ENCODE results near the gene ASCC1. TPM values are rescaled to one million over a fixed set of nuclear protein-coding genes. Genes with fewer than 3 reads are reported as not detected.
A peak's percentile ranks its signal among the peaks of the same experiment; 100 is the strongest.

Gene ASCC1
- total and polyA plus RNA-seq, 2 of the 4 experiments (the other 2 are of a cell fraction): 15.9 to 21.0 TPM

GRCh38 chr10:72254813-72255568 lies 38.9 kb upstream of the ASCC1 start:
- WGBS, 2 experiments (ENCODE audit: extremely low coverage in 2 of 2, insufficient read length in 1 of 2): 7% methylated on average over 5 of the region's 15 CpGs; no CpG with 5 or more reads in 1 of the 2 experiments
- BruUV-seq (replicated peaks): no TSS peak
- Histone ChIP-seq H3K14ac (replicated peaks; ENCODE audit: low read depth, low read length) (peak overlapping the region; percentile 92), H3K18ac (ENCODE audit: low read depth, low read length) (peak overlapping the region; percentile 89), H2AK5ac (ENCODE audit: low read depth, low read length) (peak overlapping the region; percentile 92; the same call in 1 of the 2 replicates), H2BK20ac (ENCODE audit: low read depth, low read length) (peak overlapping the region; percentile 81), H4K5ac (ENCODE audit: low read depth, low read length) (peak overlapping the region; percentile 88), H3K23ac (ENCODE audit: low read depth, low read length) (peak overlapping the region; percentile 87), H2AK9ac (replicated peaks; ENCODE audit: low read depth, low read length, poor library complexity) (peak overlapping the region; percentile 95), H3K9me3 (ENCODE audit: control insufficient read depth, insufficient read depth, low read length) (no peaks in the 10 kb centered on the region), H3K27me3 (ENCODE audit: control insufficient read depth, insufficient read depth, low read length) (no peaks in the 10 kb centered on the region), H3K36me3 (ENCODE audit: control insufficient read depth, insufficient read depth, low read length) (no peaks in the 10 kb centered on the region), H3K79me1 (ENCODE audit: low read depth in 1 of 2, low read length in 2 of 2) (no peaks in the 10 kb centered on the region), H3K9ac (ENCODE audit: low read depth, low read length) (peak overlapping the region; percentile 62), H2BK5ac (ENCODE audit: low read depth, low read length, poor library complexity, severe bottlenecking) (peak overlapping the region; percentile 57), H2AFZ (replicated peaks; ENCODE audit: low read length, poor library complexity) (peak overlapping the region; percentile 94), H3K4ac (ENCODE audit: low read depth, low read length) (peak overlapping the region; percentile 95), H4K91ac (ENCODE audit: insufficient read depth, low read depth, low read length) (peak overlapping the region; percentile 92), H3K4me1 (ENCODE audit: control insufficient read depth, insufficient read depth, low read length) (peaks cover 17% of the 10 kb centered on the region), H2BK120ac (ENCODE audit: low read depth, low read length) (peak overlapping the region; percentile 96), H3K27ac (ENCODE audit: insufficient read depth, low read length) (peak overlapping the region; percentile 72), H3K56ac (ENCODE audit: extremely low read depth, insufficient read depth, low read length) (peak overlapping the region; percentile 71; the same call in 1 of the 2 replicates), H4K20me1 (ENCODE audit: insufficient read depth, low read length) (no peaks in the 10 kb centered on the region), H2BK15ac (ENCODE audit: low read depth, low read length) (peak overlapping the region; percentile 80; the same call in 2 of the 3 replicates), H3K4me3 (ENCODE audit: insufficient read depth, low read depth, low read length) (no peak overlapping the region), H3K9me1 (ENCODE audit: insufficient read depth, low read length) (peaks cover 3% of the 10 kb centered on the region), H4K8ac (ENCODE audit: low read depth in 2 of 2, low read length in 2 of 2) (peak overlapping the region; percentile 64 to 76), H3K4me2 (ENCODE audit: low read depth, low read length) (peak overlapping the region; percentile 59)
- dilution Hi-C loops (cut with HindIII; ENCODE audit: low sequenced_read_pairs, unreplicated experiment) (no loop called here), in situ Hi-C loops (cut with MboI; ENCODE audit: low sequenced_read_pairs) (no loop called here), intact Hi-C loops (cut with micrococcal nuclease) (no loop called here)
- TF ChIP-seq, protein P1, sequence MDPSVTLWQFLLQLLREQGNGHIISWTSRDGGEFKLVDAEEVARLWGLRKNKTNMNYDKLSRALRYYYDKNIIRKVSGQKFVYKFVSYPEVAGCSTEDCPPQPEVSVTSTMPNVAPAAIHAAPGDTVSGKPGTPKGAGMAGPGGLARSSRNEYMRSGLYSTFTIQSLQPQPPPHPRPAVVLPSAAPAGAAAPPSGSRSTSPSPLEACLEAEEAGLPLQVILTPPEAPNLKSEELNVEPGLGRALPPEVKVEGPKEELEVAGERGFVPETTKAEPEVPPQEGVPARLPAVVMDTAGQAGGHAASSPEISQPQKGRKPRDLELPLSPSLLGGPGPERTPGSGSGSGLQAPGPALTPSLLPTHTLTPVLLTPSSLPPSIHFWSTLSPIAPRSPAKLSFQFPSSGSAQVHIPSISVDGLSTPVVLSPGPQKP (IDR thresholded peaks at IDR 0.05; ENCODE audit: borderline replicate concordance, low read depth, low read length): no peak
- TF ChIP-seq, protein P2, sequence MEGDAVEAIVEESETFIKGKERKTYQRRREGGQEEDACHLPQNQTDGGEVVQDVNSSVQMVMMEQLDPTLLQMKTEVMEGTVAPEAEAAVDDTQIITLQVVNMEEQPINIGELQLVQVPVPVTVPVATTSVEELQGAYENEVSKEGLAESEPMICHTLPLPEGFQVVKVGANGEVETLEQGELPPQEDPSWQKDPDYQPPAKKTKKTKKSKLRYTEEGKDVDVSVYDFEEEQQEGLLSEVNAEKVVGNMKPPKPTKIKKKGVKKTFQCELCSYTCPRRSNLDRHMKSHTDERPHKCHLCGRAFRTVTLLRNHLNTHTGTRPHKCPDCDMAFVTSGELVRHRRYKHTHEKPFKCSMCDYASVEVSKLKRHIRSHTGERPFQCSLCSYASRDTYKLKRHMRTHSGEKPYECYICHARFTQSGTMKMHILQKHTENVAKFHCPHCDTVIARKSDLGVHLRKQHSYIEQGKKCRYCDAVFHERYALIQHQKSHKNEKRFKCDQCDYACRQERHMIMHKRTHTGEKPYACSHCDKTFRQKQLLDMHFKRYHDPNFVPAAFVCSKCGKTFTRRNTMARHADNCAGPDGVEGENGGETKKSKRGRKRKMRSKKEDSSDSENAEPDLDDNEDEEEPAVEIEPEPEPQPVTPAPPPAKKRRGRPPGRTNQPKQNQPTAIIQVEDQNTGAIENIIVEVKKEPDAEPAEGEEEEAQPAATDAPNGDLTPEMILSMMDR (conservative IDR thresholded peaks at IDR 0.05; ENCODE audit: low read depth, low read length): no peak
- TF ChIP-seq BHLHE40 (IDR thresholded peaks at IDR 0.05; ENCODE audit: low read depth, low read length) (no peak), MAZ (IDR thresholded peaks at IDR 0.05; ENCODE audit: borderline replicate concordance, low read depth, low read length) (peak; percentile 29; the same call in 1 of the 2 replicates), FOS (IDR thresholded peaks at IDR 0.05; ENCODE audit: low read depth, low read length) (no peak), RAD21 (IDR thresholded peaks at IDR 0.05; ENCODE audit: low read length) (peak; percentile 30), RFX5 (IDR thresholded peaks at IDR 0.05; ENCODE audit: low read depth, low read length) (no peak)
- DNase-seq: peak; percentile 57
- peak; percentile 84 for ATAC-seq (ENCODE audit: low read depth)
- ChIA-PET CTCF (interaction anchor here (1.0 kb wide), 1 partner anchor 129 kb away, joined by 3 read pairs; no protein-coding TSS in a partner anchor), POLR2A (ENCODE audit: unreplicated experiment) (no interaction called here)

Measured in IMR-90 (cell line).